ENCODE measurements around the gene CBX1. TPM values are rescaled to one million over a fixed set of nuclear protein-coding genes. Genes with fewer than 3 reads are reported as not detected.
A peak's percentile ranks its signal among the peaks of the same experiment; 100 is the strongest.

Gene CBX1
- total RNA-seq, 2 experiments from 2014 or later, result 68.2 to 70.3 TPM

DNA sequence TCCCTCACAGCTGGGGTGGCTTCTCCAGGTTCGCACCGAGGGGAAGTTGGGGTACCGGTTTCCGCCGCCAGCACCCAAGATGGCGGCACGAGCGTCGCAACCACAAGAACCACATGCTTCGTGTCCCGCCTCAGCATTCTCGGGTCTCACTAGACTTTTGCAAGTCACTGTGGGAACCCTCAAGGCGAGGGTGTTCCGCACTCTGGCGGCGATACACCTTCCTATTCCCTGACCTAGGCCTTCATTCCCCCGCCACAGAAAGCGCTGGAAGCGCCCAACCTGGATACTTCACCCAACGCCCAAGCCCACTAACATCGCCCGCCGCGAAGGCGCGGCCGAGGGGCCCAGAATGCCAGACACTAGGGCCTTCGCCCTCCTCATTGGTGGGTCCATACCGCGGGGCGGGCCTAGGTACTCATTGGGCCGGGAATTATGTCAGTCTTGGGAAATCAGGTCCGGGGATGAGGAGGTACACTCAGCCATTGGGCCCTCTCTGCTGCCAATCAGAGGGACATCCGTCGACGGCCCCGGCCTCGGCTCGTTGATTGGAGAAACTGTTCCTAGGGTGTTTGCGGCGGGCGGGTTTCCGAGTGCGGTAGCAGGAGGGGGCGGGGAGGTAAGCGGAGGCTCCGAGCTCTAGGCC lies 53.4 kb downstream of the CBX1 start, which contains the start of gene NFE2L1:
Gene NFE2L1, plus strand, starts transcription at position 619 of the 643 bp plus-strand sequence. CDS start 2,760 bp downstream, outside the sequence.
- DNase-seq (peak; percentile 100), ATAC-seq (peak; percentile 97)
- Mint-ChIP-seq H3K27me3 (ENCODE audit: low read depth) (no peaks in the 10 kb centered on the region), H3K9me3 (ENCODE audit: insufficient read depth) (no peaks in the 10 kb centered on the region), H3K4me1 (ENCODE audit: low read depth) (peaks cover 56% of the 10 kb centered on the region), H3K27ac (peak within 1 kb of the TSS; percentile 95), H3K4me3 (peak within 1 kb of the TSS; percentile 97), H3K36me3 (ENCODE audit: low read depth) (peaks cover 35% of the 10 kb centered on the region)
- POLR2A ChIA-PET, result interaction anchor here (0.7 to 3.9 kb wide), 16 partner anchors 8 to 399 kb away, joined by 3 to 17 read pairs (median 4); partner anchors contain the start of genes CBX1, SNX11 and SP2
- CTCF ChIA-PET, result interaction anchor here (1.0 to 10.9 kb wide), 13 partner anchors 9 to 545 kb away, joined by 3 to 113 read pairs (median 6); partner anchors contain the start of gene CDK5RAP3

GRCh38 chr17:48047113-48047740 lies 54.1 kb downstream of the CBX1 start:
- POLR2A ChIA-PET, result interaction anchor here (0.6 to 3.9 kb wide), 11 partner anchors 9 to 398 kb away, joined by 3 to 17 read pairs (median 4); partner anchors contain the start of genes SNX11 and SP2
- H3K9me3 Mint-ChIP-seq (ENCODE audit: insufficient read depth), result no peaks in the 10 kb centered on the region
- H3K36me3 Mint-ChIP-seq (ENCODE audit: low read depth), result peaks cover 30% of the 10 kb centered on the region
- DNase-seq (peak; percentile 29), ATAC-seq (no peak)
- CTCF ChIA-PET, result interaction anchor here (1.0 to 10.9 kb wide), 11 partner anchors 9 to 546 kb away, joined by 3 to 113 read pairs (median 6); no protein-coding TSS in a partner anchor
- H3K27ac Mint-ChIP-seq, result peak overlapping the region; percentile 95
- H3K4me3 Mint-ChIP-seq, result peak overlapping the region; percentile 97
- peaks cover 52% of the 10 kb centered on the region for H3K4me1 Mint-ChIP-seq (ENCODE audit: low read depth)
- H3K27me3 Mint-ChIP-seq (ENCODE audit: low read depth), result no peaks in the 10 kb centered on the region

GRCh38 chr17:48046296-48046695 lies 55.0 kb downstream of the CBX1 start:
- Mint-ChIP-seq H3K9me3 (ENCODE audit: insufficient read depth) (no peaks in the 10 kb centered on the region), H3K27ac (peak overlapping the region; percentile 95), H3K27me3 (ENCODE audit: low read depth) (peaks cover under 1% of the 10 kb centered on the region), H3K4me3 (peak overlapping the region; percentile 97), H3K4me1 (ENCODE audit: low read depth) (peaks cover 46% of the 10 kb centered on the region), H3K36me3 (ENCODE audit: low read depth) (peaks cover 23% of the 10 kb centered on the region)
- ATAC-seq, result no peak
- ChIA-PET CTCF (interaction anchor here (1.0 to 10.9 kb wide), 7 partner anchors 8 to 83 kb away, joined by 3 to 113 read pairs (median 7); no protein-coding TSS in a partner anchor), POLR2A (interaction anchor here (0.7 to 3.9 kb wide), 3 partner anchors 9 to 61 kb away, joined by 3 to 17 read pairs (median 3); partner anchors contain the start of genes COPZ2 and SNX11)
- DNase-seq, result no peak

GRCh38 chr17:48045316-48046001 lies 55.8 kb downstream of the CBX1 start:
- peaks cover 15% of the 10 kb centered on the region for H3K36me3 Mint-ChIP-seq (ENCODE audit: low read depth)
- CTCF ChIA-PET, result interaction anchor here (1.1 to 10.9 kb wide), 5 partner anchors 9 to 29 kb away, joined by 4 to 113 read pairs (median 24); no protein-coding TSS in a partner anchor
- peak overlapping the region; percentile 32 for H3K4me3 Mint-ChIP-seq
- H3K27ac Mint-ChIP-seq, result peak overlapping the region; percentile 10
- peaks cover 2% of the 10 kb centered on the region for H3K27me3 Mint-ChIP-seq (ENCODE audit: low read depth)
- H3K4me1 Mint-ChIP-seq (ENCODE audit: low read depth), result peaks cover 38% of the 10 kb centered on the region
- no peak for ATAC-seq
- no peak for DNase-seq
- POLR2A ChIA-PET, result interaction anchor here (0.7 kb wide), 1 partner anchor 8 kb away, joined by 3 read pairs; the partner anchor contains the start of gene COPZ2
- H3K9me3 Mint-ChIP-seq (ENCODE audit: insufficient read depth), result no peaks in the 10 kb centered on the region

DNA sequence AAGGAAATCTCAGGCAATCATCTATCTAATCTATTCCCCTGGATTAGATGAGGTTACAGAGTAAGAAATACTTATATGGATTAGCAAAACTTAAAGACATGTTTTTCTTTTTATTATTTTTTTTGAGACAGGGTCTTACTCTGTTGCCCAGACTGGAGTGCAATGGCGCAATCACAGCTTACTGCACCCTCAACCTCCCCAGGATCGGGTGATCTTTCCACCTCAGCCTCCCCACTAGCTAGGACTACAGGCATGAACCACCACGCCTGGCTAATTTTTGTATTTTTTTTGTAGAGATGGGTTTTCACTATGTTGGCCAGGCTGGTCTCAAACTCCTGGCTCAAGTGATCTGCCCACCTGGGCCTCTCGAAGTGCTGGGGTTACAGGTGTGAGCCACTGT lies 56.4 kb downstream of the CBX1 start:
- Mint-ChIP-seq H3K9me3 (ENCODE audit: insufficient read depth) (no peaks in the 10 kb centered on the region), H3K27ac (no peak overlapping the region), H3K4me3 (no peak overlapping the region), H3K27me3 (ENCODE audit: low read depth) (peaks cover 2% of the 10 kb centered on the region), H3K4me1 (ENCODE audit: low read depth) (peaks cover 32% of the 10 kb centered on the region), H3K36me3 (ENCODE audit: low read depth) (peaks cover 11% of the 10 kb centered on the region)
- ChIA-PET CTCF (interaction anchor here (1.1 to 10.9 kb wide), 3 partner anchors 18 to 30 kb away, joined by 4 to 113 read pairs (median 24); no protein-coding TSS in a partner anchor), POLR2A (no interaction called here)
- ATAC-seq, result no peak
- DNase-seq, result no peak

GRCh38 chr17:48043176-48043575 lies 58.1 kb downstream of the CBX1 start:
- ATAC-seq, result no peak
- POLR2A ChIA-PET, result interaction anchor here (0.6 kb wide), 1 partner anchor 25 kb away, joined by 3 read pairs; no protein-coding TSS in a partner anchor
- peaks cover 6% of the 10 kb centered on the region for H3K36me3 Mint-ChIP-seq (ENCODE audit: low read depth)

GRCh38 chr17:48038687-48039086 lies 62.6 kb downstream of the CBX1 start:
- H3K4me3 Mint-ChIP-seq, result no peak overlapping the region
- POLR2A ChIA-PET, result no interaction called here

More at GRCh38 chr17:48043176-48043575, 58.1 kb downstream of the CBX1 start:
- Mint-ChIP-seq H3K9me3 (ENCODE audit: insufficient read depth) (no peaks in the 10 kb centered on the region), H3K27ac (no peak overlapping the region), H3K4me1 (ENCODE audit: low read depth) (peaks cover 25% of the 10 kb centered on the region), H3K4me3 (no peak overlapping the region), H3K27me3 (ENCODE audit: low read depth) (peaks cover 14% of the 10 kb centered on the region)
- CTCF ChIA-PET, result interaction anchor here (0.5 to 10.9 kb wide), 10 partner anchors 16 to 836 kb away, joined by 3 to 113 read pairs (median 3); partner anchors contain the start of gene CDK5RAP3
- DNase-seq, result no peak

GRCh38 chr17:48037838-48038323 lies 63.4 kb downstream of the CBX1 start:
- Mint-ChIP-seq H3K36me3 (ENCODE audit: low read depth) (no peaks in the 10 kb centered on the region), H3K27ac (peak overlapping the region; percentile 53), H3K9me3 (ENCODE audit: insufficient read depth) (no peaks in the 10 kb centered on the region), H3K4me3 (peak overlapping the region; percentile 69), H3K4me1 (ENCODE audit: low read depth) (peaks cover 18% of the 10 kb centered on the region), H3K27me3 (ENCODE audit: low read depth) (peaks cover 33% of the 10 kb centered on the region)
- ChIA-PET CTCF (interaction anchor here (0.8 to 5.7 kb wide), 7 partner anchors 9 to 59 kb away, joined by 3 to 42 read pairs (median 3); no protein-coding TSS in a partner anchor), POLR2A (interaction anchor here (0.9 kb wide), 1 partner anchor 8 kb away, joined by 3 read pairs; no protein-coding TSS in a partner anchor)
- ATAC-seq, result peak; percentile 4
- no peak for DNase-seq

More at GRCh38 chr17:48038687-48039086, 62.6 kb downstream of the CBX1 start:
- no peak for ATAC-seq
- Mint-ChIP-seq H3K4me1 (ENCODE audit: low read depth) (peaks cover 18% of the 10 kb centered on the region), H3K27me3 (ENCODE audit: low read depth) (peaks cover 28% of the 10 kb centered on the region), H3K36me3 (ENCODE audit: low read depth) (no peaks in the 10 kb centered on the region), H3K9me3 (ENCODE audit: insufficient read depth) (no peaks in the 10 kb centered on the region), H3K27ac (no peak overlapping the region)
- CTCF ChIA-PET, result interaction anchor here (0.8 to 5.7 kb wide), 4 partner anchors 8 to 41 kb away, joined by 3 to 42 read pairs (median 4); no protein-coding TSS in a partner anchor
- no peak for DNase-seq

GRCh38 chr17:48037036-48037837 lies 64.0 kb downstream of the CBX1 start, which contains the start of gene COPZ2:
Gene COPZ2, minus strand, starts transcription at chr17:48037797. Its CDS starts 20 bp downstream, at chr17:48037777.
- CTCF ChIA-PET, result interaction anchor here (0.7 to 5.7 kb wide), 15 partner anchors 9 to 76 kb away, joined by 3 to 42 read pairs (median 5); no protein-coding TSS in a partner anchor
- peaks cover 39% of the 10 kb centered on the region for H3K27me3 Mint-ChIP-seq (ENCODE audit: low read depth)
- peak; percentile 72 for DNase-seq
- peak; percentile 89 for ATAC-seq
- H3K4me1 Mint-ChIP-seq (ENCODE audit: low read depth), result peaks cover 15% of the 10 kb centered on the region
- POLR2A ChIA-PET, result interaction anchor here (0.9 to 1.8 kb wide), 4 partner anchors 9 to 66 kb away, joined by 3 to 5 read pairs (median 3); no protein-coding TSS in a partner anchor
- peak within 1 kb of the TSS; percentile 76 for H3K4me3 Mint-ChIP-seq
- no peaks in the 10 kb centered on the region for H3K9me3 Mint-ChIP-seq (ENCODE audit: insufficient read depth)
- peak within 1 kb of the TSS; percentile 53 for H3K27ac Mint-ChIP-seq
- H3K36me3 Mint-ChIP-seq (ENCODE audit: low read depth), result no peaks in the 10 kb centered on the region

GRCh38 chr17:48036693-48037035 lies 64.6 kb downstream of the CBX1 start:
- POLR2A ChIA-PET, result interaction anchor here (1.0 to 1.8 kb wide), 3 partner anchors 11 to 67 kb away, joined by 3 to 5 read pairs (median 3); no protein-coding TSS in a partner anchor
- peaks cover 13% of the 10 kb centered on the region for H3K4me1 Mint-ChIP-seq (ENCODE audit: low read depth)
- H3K27ac Mint-ChIP-seq, result no peak overlapping the region
- DNase-seq (no peak), ATAC-seq (no peak)
- peaks cover 39% of the 10 kb centered on the region for H3K27me3 Mint-ChIP-seq (ENCODE audit: low read depth)
- H3K4me3 Mint-ChIP-seq, result peak overlapping the region; percentile 76
- no peaks in the 10 kb centered on the region for H3K36me3 Mint-ChIP-seq (ENCODE audit: low read depth)
- CTCF ChIA-PET, result interaction anchor here (1.0 to 5.7 kb wide), 14 partner anchors 10 to 77 kb away, joined by 3 to 42 read pairs (median 6); no protein-coding TSS in a partner anchor
- H3K9me3 Mint-ChIP-seq (ENCODE audit: insufficient read depth), result no peaks in the 10 kb centered on the region
